Right lobe of liver (tissue), 6 donors: ENCODE measurements around the gene MTO1. TPM values are rescaled to one million over a fixed set of nuclear protein-coding genes. Genes with fewer than 3 reads are reported as not detected.

Experiments
- ATAC-seq, 4 donors: fragments of 200-7000 bp; cut with Tn5 transposase; one replicate each; pipeline ENCODE4 v1.9.1; 2020; ENCODE audit warnings: mild to moderate bottlenecking in 4 of 4, moderate library complexity in 4 of 4
- DNase-seq, 3 donors: peaks; one replicate each; pipeline ENCODE4 v3.0.0-alpha.2; 2020
- H3K27ac ChIP-seq, 3 donors: fragments of 200-600 bp; one replicate each; pipeline ENCODE4 v1.8.0; 2022
- H3K27me3 ChIP-seq, 2 donors: fragments of 200-600 bp; one replicate each; pipeline ENCODE4 v1.8.0; 2022
- H3K36me3 ChIP-seq, 4 donors: fragments of 200-600 bp; sonication (generic) in 1 of 4; one replicate each; pipeline versions ENCODE4 v1.5.1 to v1.8.0; 2017 to 2022; ENCODE audit warnings: control low read depth in 1 of 4
- H3K4me1 ChIP-seq, 4 donors: fragments of 200-600 bp; sonication (generic) in 1 of 4; one replicate each; pipeline versions ENCODE4 v1.5.1 to v1.8.0; 2017 to 2022; ENCODE audit warnings: control low read depth in 1 of 4
- H3K4me3 ChIP-seq, 3 donors: fragments of 200-600 bp; one replicate each; pipeline ENCODE4 v1.8.0; 2022
- H3K9me3 ChIP-seq, 4 donors: fragments of 200-600 bp; sonication (generic) in 1 of 4; one replicate each; pipeline versions ENCODE4 v1.5.1 to v1.8.0; 2017 to 2022; ENCODE audit warnings: control low read depth in 1 of 4
- CTCF ChIP-seq, 4 donors: fragments of 200-600 bp in 3 of 4; fragments of 450-650 bp in 1 of 4; IDR thresholded peaks; one replicate each; pipeline versions ENCODE4 v1.5.1 to v1.8.0; 2016 to 2022; ENCODE audit warnings: antibody characterized with exemption in 4 of 4, mild to moderate bottlenecking in 2 of 4
- POLR2A ChIP-seq: fragments of 450-650 bp; IDR thresholded peaks from one replicate; pipeline ENCODE4 v1.6.1; 2017; ENCODE audit warnings: antibody characterized with exemption, mild to moderate bottlenecking
- WGBS: methylation state at CpG from one replicate; pipeline ENCODE4 v1.1.6; 2018; ENCODE audit warnings: low coverage, low lambda C conversion rate; ENCODE audit not compliant: insufficient coverage; ENCODE audit errors: missing lambda C conversion rate; 5-methylcytosine and 5-hydroxymethylcytosine counted together
- intact Hi-C, 2 donors: fragments of 100-400 bp; cut with DNase I; formaldehyde crosslinking; loops; one replicate each; pipeline versions ENCODE4 v1.11.2 to v1.14.1; 2022
- total RNA-seq, 6 experiments: library from RNA; depleted of rRNA in 2 of 6; stranded (reverse); fragments of >200 nt in 2 of 6; fragmentation: NEBNext Ultra II Directional in 3 of 6; extraction: Animal tissue kit (Norgen Biotek cat#: 25700) in 3 of 6; gene quantifications; one replicate each; pipeline versions ENCODE4 v1.1.0 to v1.2.4, GENCODE V29; 2016 to 2023
- donor health status: DM: no; HTN: yes; CAD: no.
- donor health status: DM: no; HTN: no; CAD: no.
- donor health status: DM: no; HTN: no; CAD: no.
- donor health status: DM: no; HTN: yes; CAD: no.
- donor health status: DM: no; HTN: yes; CAD: no.

Gene MTO1
- total RNA-seq, 6 experiments from 2014 or later, result 24.6 to 33.7 (median 29.0) TPM

DNA sequence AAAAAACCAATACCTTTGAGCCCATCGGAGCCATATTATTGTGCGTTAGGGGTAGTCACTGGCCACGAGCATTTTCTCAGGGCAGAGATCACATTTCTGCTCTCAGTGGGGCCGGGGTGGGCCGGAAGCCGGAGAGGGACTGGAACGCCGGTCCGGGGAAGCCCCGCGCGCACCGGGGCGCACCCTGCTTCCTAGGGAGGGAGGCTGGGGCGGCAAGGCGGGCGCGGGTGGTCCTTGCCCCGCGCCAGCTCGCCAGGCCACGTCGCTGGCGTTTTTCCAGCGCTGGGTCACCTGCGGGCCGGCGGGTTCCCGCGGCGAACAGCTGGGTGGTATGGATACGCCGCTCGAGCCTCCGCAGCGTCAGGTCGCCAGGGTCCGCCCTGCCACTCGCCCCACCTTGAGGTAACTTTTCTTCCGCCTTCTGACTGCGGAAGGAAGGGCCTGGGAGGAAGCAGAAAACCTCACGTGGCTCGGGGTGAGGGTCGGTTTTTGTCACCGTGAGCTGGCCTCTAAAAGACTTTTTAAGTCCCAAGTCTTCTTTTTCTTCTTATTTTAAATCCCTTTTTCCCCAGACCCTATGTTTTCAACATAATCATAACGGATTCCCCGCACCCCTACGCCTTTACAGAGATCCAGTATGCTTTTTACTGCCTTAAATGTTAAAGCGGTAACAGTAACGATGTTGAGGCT lies 62.0 kb downstream of the MTO1 start:
- peaks cover 0 to 19% (median 8%) of the 10 kb centered on the region in 4 donors for H3K4me1 ChIP-seq
- H3K9me3 ChIP-seq, result no peaks in the 10 kb centered on the region
- intact Hi-C loops, result no loop called here
- DNase-seq, result peak; percentile 76 to 78 (median 77)
- peak; percentile 10 to 36 (median 12) for ATAC-seq
- no peaks in the 10 kb centered on the region for H3K27me3 ChIP-seq
- WGBS, result 4% methylated on average over 17 of the region's 50 CpGs
- H3K36me3 ChIP-seq, result peaks cover 2 to 12% (median 7%) of the 10 kb centered on the region in 4 donors
- peak; percentile 79 for TF ChIP-seq POLR2A
- no peak for TF ChIP-seq CTCF (IDR thresholded peaks at IDR 0.05)
- H3K4me3 ChIP-seq, result peak overlapping the region; percentile 56 to 81 (median 74)
- peak overlapping the region; percentile 99 for H3K27ac ChIP-seq

GRCh38 chr6:73525546-73526330 lies 64.2 kb downstream of the MTO1 start:
- Histone ChIP-seq H3K9me3 (peaks cover 0 to 3% (median 0%) of the 10 kb centered on the region in 4 donors), H3K4me1 (peaks cover 0 to 12% (median 5%) of the 10 kb centered on the region in 4 donors), H3K27ac (no peak overlapping the region), H3K36me3 (no peaks in the 10 kb centered on the region), H3K4me3 (no peak overlapping the region), H3K27me3 (no peaks in the 10 kb centered on the region)
- intact Hi-C loops, result no loop called here
- WGBS, result 97% methylated on average over 3 of the region's 3 CpGs
- TF ChIP-seq POLR2A (no peak), CTCF (IDR thresholded peaks at IDR 0.05) (no peak)
- ATAC-seq (no peak), DNase-seq (no peak)

- DNase-seq (no peak), ATAC-seq (peak in 1 of 4 donors; percentile 9)
- no peak overlapping the region for H3K4me3 ChIP-seq
- H3K27me3 ChIP-seq, result no peaks in the 10 kb centered on the region
- peaks cover 0 to 5% (median 2%) of the 10 kb centered on the region in 4 donors for H3K4me1 ChIP-seq
- no peak overlapping the region for H3K27ac ChIP-seq
- 33% methylated on average over 4 of the region's 7 CpGs for WGBS
- intact Hi-C loops, result no loop called here
- TF ChIP-seq POLR2A, result no peak
- TF ChIP-seq CTCF (IDR thresholded peaks at IDR 0.05), result no peak
- no peaks in the 10 kb centered on the region for H3K36me3 ChIP-seq
- peaks cover 0 to 3% (median 0%) of the 10 kb centered on the region in 4 donors for H3K9me3 ChIP-seq
Measured at GRCh38 chr6:73528897-73529296, 67.4 kb downstream of the MTO1 start.

DNA sequence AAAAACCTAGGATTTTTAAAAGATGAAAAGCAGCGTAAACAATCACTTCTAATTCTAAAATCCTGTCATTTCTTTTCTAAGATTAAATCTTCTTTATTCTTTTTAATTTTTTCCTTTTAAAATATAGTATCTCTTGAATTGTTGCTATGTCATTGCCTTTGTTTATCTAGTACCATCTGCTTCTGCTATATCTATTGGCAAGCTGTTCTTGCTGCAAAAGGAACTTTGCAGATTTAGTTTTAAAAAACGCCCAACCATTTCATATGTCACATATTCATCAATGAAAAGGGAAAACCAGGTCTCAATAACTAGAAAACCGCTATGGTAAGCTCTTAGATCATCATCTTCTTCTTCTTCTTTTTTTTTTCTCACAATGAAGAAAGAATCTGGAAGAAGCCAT lies 70.8 kb downstream of the MTO1 start:
- 83% methylated on average over 3 of the region's 3 CpGs for WGBS
- DNase-seq (no peak), ATAC-seq (no peak)
- Histone ChIP-seq H3K27me3 (no peaks in the 10 kb centered on the region), H3K4me1 (peaks cover 0 to under 1% (median 0%) of the 10 kb centered on the region in 4 donors), H3K9me3 (peaks cover 0 to 3% (median 0%) of the 10 kb centered on the region in 4 donors), H3K27ac (no peak overlapping the region), H3K36me3 (no peaks in the 10 kb centered on the region), H3K4me3 (no peak overlapping the region)
- no peak for TF ChIP-seq POLR2A
- no peak for TF ChIP-seq CTCF (IDR thresholded peaks at IDR 0.05)
- intact Hi-C loops, result no loop called here
